ENCODE data around the gene FOXD3.

Gene FOXD3

GRCh38 chr1:63362578-63362977 lies 40.2 kb downstream of the FOXD3 start:
- DNase-seq = no peak

DNA sequence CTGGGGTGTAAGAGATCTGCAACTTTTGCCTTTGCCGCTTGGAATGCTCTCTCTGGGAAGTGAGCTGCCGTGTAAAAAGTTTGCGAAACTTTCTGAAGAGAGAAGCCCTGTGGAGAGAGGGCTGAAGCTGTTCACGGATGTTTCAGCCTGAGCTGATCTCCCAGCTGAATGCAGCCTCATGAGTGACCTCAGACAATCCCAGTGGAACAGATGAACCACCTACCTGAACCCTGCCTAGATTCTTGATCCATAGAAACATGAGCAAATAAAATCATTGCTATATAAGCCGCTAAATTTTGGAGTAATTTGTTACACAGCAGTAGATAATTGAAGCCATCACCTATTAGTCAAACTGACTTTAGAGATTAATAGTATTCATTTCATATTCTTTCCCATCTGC lies 40.6 kb downstream of the FOXD3 start:
- DNase-seq = no peak

DNA sequence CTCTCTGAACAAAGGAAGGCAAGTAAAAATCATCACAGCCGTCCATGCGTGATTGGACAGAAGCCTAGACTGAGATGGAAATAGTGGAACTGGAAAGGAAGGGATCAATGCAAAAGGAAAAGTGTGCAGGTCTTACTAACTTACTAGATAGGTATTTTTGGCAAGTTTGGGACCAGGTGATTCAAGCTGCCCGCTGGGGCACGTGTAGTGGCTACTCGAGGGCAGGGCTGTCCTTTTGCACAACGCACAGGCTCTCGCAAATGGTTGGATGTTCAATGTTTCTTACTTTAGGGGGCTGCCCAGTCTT lies 44.5 kb downstream of the FOXD3 start:
- no peak for DNase-seq

GRCh38 chr1:63367215-63368103 lies 45.1 kb downstream of the FOXD3 start, which contains the start of gene ALG6:
TSS of gene ALG6 (plus strand) at chr1:63367627. CDS start at chr1:63370978, 3,351 bp downstream.
- peak; percentile 97 for DNase-seq

- DNase-seq = no peak
These were observed 45.8 kb downstream of the FOXD3 start for GRCh38 chr1:63368131-63368530.

Data from femur (tissue), 1 donor.